ENCODE data around the gene ITPK1.

ITPK1 gene

GRCh38 chr14:92978229-92979021 is 137.3 kb downstream of the ITPK1 start:
- TF ChIP-seq CTCF (IDR thresholded peaks at IDR 0.05; ENCODE audit: insufficient read depth, low read depth, low read length, missing control alignments), result no peak
- DNase-seq (ENCODE audit: low read depth), result no peak

GRCh38 chr14:92976268-92976667 is 139.5 kb downstream of the ITPK1 start:
- TF ChIP-seq CTCF (IDR thresholded peaks at IDR 0.05; ENCODE audit: insufficient read depth, low read depth, low read length, missing control alignments), result no peak
- no peak overlapping the region for H3K4me3 ChIP-seq (ENCODE audit: low read depth, low read length)
- no peak for DNase-seq (ENCODE audit: low read depth)

More at GRCh38 chr14:92978229-92979021, 137.3 kb downstream of the ITPK1 start:
- no peak overlapping the region for H3K4me3 ChIP-seq (ENCODE audit: low read depth, low read length)

- no peak for TF ChIP-seq CTCF (IDR thresholded peaks at IDR 0.05; ENCODE audit: insufficient read depth, low read depth, low read length, missing control alignments)
- no peak overlapping the region for H3K4me3 ChIP-seq (ENCODE audit: low read depth, low read length)
- no peak for DNase-seq (ENCODE audit: low read depth)
Observed at GRCh38 chr14:92974541-92975345, 141.0 kb downstream of the ITPK1 start.

- DNase-seq (ENCODE audit: low read depth), result no peak
- H3K4me3 ChIP-seq (ENCODE audit: low read depth, low read length), result no peak overlapping the region
- TF ChIP-seq CTCF (IDR thresholded peaks at IDR 0.05; ENCODE audit: insufficient read depth, low read depth, low read length, missing control alignments), result no peak
Observed at GRCh38 chr14:92973798-92974372, 141.8 kb downstream of the ITPK1 start.

DNA sequence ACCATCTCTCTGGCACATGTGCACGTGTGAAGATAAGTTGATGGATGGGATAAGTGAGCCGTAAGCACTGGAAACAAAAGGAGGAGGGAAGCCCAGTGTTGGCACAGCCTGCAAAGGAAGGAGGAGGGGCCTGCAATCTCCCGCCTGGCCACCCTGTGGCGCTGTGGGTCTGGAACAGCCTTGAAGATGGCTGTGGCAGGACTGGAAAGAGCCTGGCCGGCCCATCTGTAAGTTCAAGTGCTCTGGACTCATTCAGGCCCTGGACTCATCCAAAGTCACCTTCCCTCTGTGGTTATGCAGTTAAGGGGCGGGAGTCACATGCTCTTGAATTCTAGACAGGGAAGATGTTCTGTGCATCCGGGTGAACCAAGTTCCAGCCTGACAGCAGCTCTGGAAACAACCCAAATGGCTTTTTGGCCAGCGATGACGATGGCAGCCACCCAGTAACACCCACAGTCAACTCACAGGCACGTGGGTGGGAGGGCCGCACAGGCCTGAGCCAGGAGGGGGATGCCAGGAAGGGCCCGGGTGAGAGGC is 142.4 kb downstream of the ITPK1 start:
- peak; percentile 18 for DNase-seq (ENCODE audit: low read depth)
- peak; percentile 42 for TF ChIP-seq CTCF (IDR thresholded peaks at IDR 0.05; ENCODE audit: insufficient read depth, low read depth, low read length, missing control alignments)
- H3K4me3 ChIP-seq (ENCODE audit: low read depth, low read length), result no peak overlapping the region

DNA sequence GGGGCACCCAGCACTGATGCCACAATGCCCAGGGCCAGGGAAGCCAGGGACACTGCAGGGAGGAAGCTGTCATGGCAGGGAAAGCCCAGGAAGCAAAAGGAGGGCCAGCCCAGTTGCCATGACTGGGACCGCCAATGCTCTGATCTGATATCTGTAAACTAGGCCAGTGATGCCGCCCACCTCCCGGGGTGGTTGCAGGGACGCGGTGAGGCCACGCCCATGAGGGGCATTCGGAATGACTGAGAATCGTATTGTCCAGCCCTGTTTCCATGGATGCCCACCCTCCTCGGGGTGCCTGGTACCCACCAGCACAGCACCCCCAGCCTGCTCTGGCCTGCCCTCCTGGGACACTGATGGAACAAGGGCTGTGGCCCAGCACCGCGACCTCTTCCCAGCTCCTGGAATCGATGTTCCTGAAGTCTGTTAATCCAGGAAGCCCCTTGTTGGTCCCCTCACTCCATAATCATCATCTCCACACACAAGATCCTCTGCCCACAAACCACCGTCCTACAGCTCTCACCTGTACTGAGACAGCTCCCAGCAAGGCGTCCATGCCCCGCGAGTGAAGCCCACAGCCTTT is 144.0 kb downstream of the ITPK1 start:
- no peak for TF ChIP-seq CTCF (IDR thresholded peaks at IDR 0.05; ENCODE audit: insufficient read depth, low read depth, low read length, missing control alignments)
- H3K4me3 ChIP-seq (ENCODE audit: low read depth, low read length), result no peak overlapping the region
- no peak for DNase-seq (ENCODE audit: low read depth)

All from GM12865 (cell line).